MM.1S (cell line): ENCODE results near the gene MACROD2.

Experiments used
- DNase-seq: peaks from one replicate; pipeline ENCODE4 v3.0.0-alpha.2; 2015
- H2AFZ ChIP-seq: fragments of 300-600 bp; sonication (generic); 2 replicates; pipeline ENCODE4 v1.6.0; 2016; ENCODE audit warnings: antibody characterized with exemption, low read length
- H3F3A ChIP-seq: fragments of 300-600 bp; sonication (generic); 2 replicates; pipeline ENCODE4 v1.6.1; 2016; ENCODE audit warnings: mild to moderate bottlenecking, antibody characterized with exemption, low read length, moderate library complexity, mixed read lengths; ENCODE audit not compliant: insufficient read depth
- H3K27ac ChIP-seq: fragments of 300-600 bp; sonication (generic); 2 replicates; pipeline ENCODE4 v1.5.1; 2016; ENCODE audit warnings: mild to moderate bottlenecking, low read length
- H3K27me3 ChIP-seq: fragments of 300-600 bp; sonication (generic); replicated peaks from 2 replicates; pipeline ENCODE4 v1.6.0; 2016; ENCODE audit warnings: low read length; ENCODE audit not compliant: insufficient read depth
- H3K36me3 ChIP-seq: fragments of 300-600 bp; sonication (generic); replicated peaks from 2 replicates; pipeline ENCODE4 v1.6.1; 2016; ENCODE audit warnings: mild to moderate bottlenecking, low read length, mixed read lengths; ENCODE audit not compliant: insufficient read depth
- H3K4me1 ChIP-seq: fragments of 300-600 bp; sonication (generic); 2 replicates; pipeline ENCODE4 v1.6.1; 2016; ENCODE audit warnings: low read length, mixed read lengths
- H3K4me2 ChIP-seq: fragments of 300-600 bp; sonication (generic); 2 replicates; pipeline ENCODE4 v1.6.0; 2016; ENCODE audit warnings: low read depth, low read length
- H3K4me3 ChIP-seq: fragments of 300-600 bp; sonication (generic); 2 replicates; pipeline ENCODE4 v1.5.1; 2016; ENCODE audit warnings: low read length, mixed read lengths
- H3K79me2 ChIP-seq: fragments of 300-600 bp; sonication (generic); 2 replicates; pipeline ENCODE4 v1.6.1; 2016; ENCODE audit warnings: mixed run types, low read length, mixed read lengths
- H3K9ac ChIP-seq: fragments of 300-600 bp; sonication (generic); 2 replicates; pipeline ENCODE4 v1.6.1; 2016; ENCODE audit warnings: low read length, mixed read lengths
- H3K9me2 ChIP-seq: fragments of 300-600 bp; sonication (generic); replicated peaks from 2 replicates; pipeline ENCODE4 v1.6.1; 2016; ENCODE audit warnings: mild to moderate bottlenecking, low read length, mixed read lengths; ENCODE audit not compliant: insufficient read depth
- H3K9me3 ChIP-seq: fragments of 300-600 bp; sonication (generic); replicated peaks from 2 replicates; pipeline ENCODE4 v1.6.1; 2016; ENCODE audit warnings: mild to moderate bottlenecking, low read length, mixed read lengths; ENCODE audit not compliant: insufficient read depth
- H4K20me1 ChIP-seq: fragments of 300-600 bp; sonication (generic); 2 replicates; pipeline ENCODE4 v1.6.1; 2016; ENCODE audit warnings: mild to moderate bottlenecking, low read length, moderate library complexity, mixed read lengths; ENCODE audit not compliant: insufficient read depth
- CTCF ChIP-seq: fragments of 300-600 bp; sonication (generic); IDR thresholded peaks from 2 replicates; pipeline ENCODE4 v1.5.1; 2016; ENCODE audit warnings: antibody characterized with exemption, low read length, mixed read lengths
- EZH2 ChIP-seq: fragments of 300-600 bp; sonication (generic); optimal IDR thresholded peaks from 2 replicates; pipeline ENCODE3; 2017; ENCODE audit warnings: low read depth, mild to moderate bottlenecking, antibody characterized with exemption, low read length, mixed read lengths
- EZH2phosphoT487 ChIP-seq: fragments of 300-600 bp; sonication (generic); IDR thresholded peaks from 2 replicates; pipeline ENCODE4 v1.6.1; 2018; ENCODE audit warnings: antibody characterized with exemption, low read length

The MACROD2 gene

DNA sequence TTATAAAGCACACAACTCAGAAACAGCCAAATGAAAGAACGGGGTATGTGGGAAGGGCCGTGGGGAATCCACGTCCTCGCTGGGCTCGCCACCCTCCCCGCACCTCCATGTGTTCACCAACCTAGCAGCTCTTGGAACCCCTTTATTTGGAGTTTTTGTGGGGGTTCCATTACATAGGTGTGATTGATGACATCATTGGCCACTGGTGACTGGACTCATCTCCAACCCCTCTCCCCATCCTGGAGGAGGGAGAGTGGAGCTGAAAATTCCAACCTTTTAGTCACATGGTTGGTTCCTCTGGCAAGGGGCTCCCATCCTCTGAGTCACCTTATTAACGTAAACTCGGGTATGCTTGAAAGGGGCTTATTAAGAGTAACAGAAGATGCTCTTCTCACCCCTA lies 934.1 kb downstream of the MACROD2 start:
- Histone ChIP-seq H3K36me3 (no peaks in the 10 kb centered on the region), H3K9me3 (no peaks in the 10 kb centered on the region), H3K4me1 (no peaks in the 10 kb centered on the region), H3K27ac (no peak overlapping the region), H3K9me2 (no peaks in the 10 kb centered on the region), H3F3A (no peaks in the 10 kb centered on the region), H3K4me2 (no peak overlapping the region), H3K79me2 (no peaks in the 10 kb centered on the region), H3K4me3 (no peak overlapping the region), H2AFZ (no peak overlapping the region), H3K9ac (no peak overlapping the region), H3K27me3 (no peaks in the 10 kb centered on the region), H4K20me1 (no peaks in the 10 kb centered on the region)
- DNase-seq = no peak
- TF ChIP-seq CTCF (no peak), EZH2phosphoT487 (no peak), EZH2 (no peak)

DNA sequence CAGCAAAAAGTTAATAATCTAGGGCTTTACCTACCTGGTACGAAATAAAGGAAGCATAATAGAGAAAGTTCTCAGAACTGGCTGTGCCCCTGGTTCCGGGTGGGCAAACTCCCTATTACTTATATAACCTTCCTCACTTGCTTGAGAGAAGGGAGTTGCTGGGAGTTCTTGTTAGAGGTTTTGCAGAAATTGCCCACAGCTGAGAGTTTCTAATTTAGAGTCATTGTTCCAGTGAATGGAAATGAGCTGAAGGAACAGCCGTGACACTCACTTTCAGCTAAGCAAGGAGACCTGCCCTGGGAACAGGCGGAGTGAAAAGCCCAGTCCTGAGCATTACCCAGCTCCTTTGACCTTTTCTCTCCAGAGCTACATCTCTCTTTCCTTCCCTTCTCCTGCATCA lies 936.7 kb downstream of the MACROD2 start:
- H3K9me2 ChIP-seq = no peaks in the 10 kb centered on the region
- H4K20me1 ChIP-seq = no peaks in the 10 kb centered on the region
- no peaks in the 10 kb centered on the region for H3F3A ChIP-seq
- no peaks in the 10 kb centered on the region for H3K27me3 ChIP-seq
- no peaks in the 10 kb centered on the region for H3K36me3 ChIP-seq
- H3K9me3 ChIP-seq = no peaks in the 10 kb centered on the region
- H3K4me2 ChIP-seq = no peak overlapping the region
- no peaks in the 10 kb centered on the region for H3K4me1 ChIP-seq
- no peak overlapping the region for H2AFZ ChIP-seq
- no peak overlapping the region for H3K9ac ChIP-seq
- H3K79me2 ChIP-seq = no peaks in the 10 kb centered on the region
- no peak overlapping the region for H3K4me3 ChIP-seq
- no peak for DNase-seq
- H3K27ac ChIP-seq = no peak overlapping the region
- no peak for TF ChIP-seq EZH2phosphoT487
- TF ChIP-seq EZH2 = no peak
- TF ChIP-seq CTCF = no peak

DNA sequence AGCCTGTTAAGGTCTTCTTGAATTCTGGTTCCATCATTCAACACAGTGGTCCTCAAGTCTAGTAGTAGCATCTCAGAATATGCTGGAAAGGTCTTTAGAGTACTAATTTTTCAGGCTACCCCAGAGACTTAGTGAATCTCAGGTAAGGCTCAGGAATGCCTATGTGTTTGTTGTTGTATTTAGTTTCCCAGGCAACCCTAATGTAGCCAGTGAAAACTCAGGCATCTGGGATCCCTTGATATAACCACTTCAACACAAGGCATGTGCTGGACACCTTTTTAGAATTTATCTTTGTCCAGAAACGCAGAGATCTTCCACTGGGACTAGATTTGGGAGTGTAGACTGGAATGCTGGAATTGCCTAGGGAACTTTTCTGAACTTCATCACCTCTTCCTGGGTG lies 940.0 kb downstream of the MACROD2 start:
- no peak overlapping the region for H3K9ac ChIP-seq
- H3K4me2 ChIP-seq = no peak overlapping the region
- H3K27me3 ChIP-seq = no peaks in the 10 kb centered on the region
- no peak overlapping the region for H2AFZ ChIP-seq
- no peaks in the 10 kb centered on the region for H3K4me1 ChIP-seq
- H4K20me1 ChIP-seq = no peaks in the 10 kb centered on the region
- no peak for DNase-seq
- TF ChIP-seq CTCF (no peak), EZH2 (no peak), EZH2phosphoT487 (no peak)
- no peaks in the 10 kb centered on the region for H3F3A ChIP-seq
- H3K36me3 ChIP-seq = no peaks in the 10 kb centered on the region
- H3K9me3 ChIP-seq = no peaks in the 10 kb centered on the region
- H3K79me2 ChIP-seq = no peaks in the 10 kb centered on the region
- no peak overlapping the region for H3K27ac ChIP-seq
- no peaks in the 10 kb centered on the region for H3K9me2 ChIP-seq
- H3K4me3 ChIP-seq = no peak overlapping the region
